ENCODE data around the gene EFNA4. TPM values are rescaled to one million over a fixed set of nuclear protein-coding genes. Genes with fewer than 3 reads are reported as not detected.

Gene EFNA4
- total and polyA plus RNA-seq, 2 of the 4 experiments (the other 2 are of a cell fraction) = 3.8 to 11.8 TPM

- in situ Hi-C loops (cut with MboI; ENCODE audit: low sequenced_read_pairs) = loop anchor here (10.0 kb wide), 1 partner anchor 99 kb away; the partner anchor contains the start of gene PBXIP1
- Histone ChIP-seq H2BK15ac (ENCODE audit: low read depth, low read length) (no peak overlapping the region), H3K23ac (ENCODE audit: low read depth, low read length) (no peak overlapping the region), H4K8ac (ENCODE audit: low read depth in 2 of 2, low read length in 2 of 2) (no peak overlapping the region), H3K9me3 (ENCODE audit: control insufficient read depth, insufficient read depth, low read length) (no peaks in the 10 kb centered on the region), H2BK5ac (ENCODE audit: low read depth, low read length, poor library complexity, severe bottlenecking) (no peak overlapping the region), H4K91ac (ENCODE audit: insufficient read depth, low read depth, low read length) (no peak overlapping the region), H3K27ac (ENCODE audit: insufficient read depth, low read length) (no peak overlapping the region), H2BK120ac (ENCODE audit: low read depth, low read length) (no peak overlapping the region), H3K27me3 (ENCODE audit: control insufficient read depth, insufficient read depth, low read length) (no peaks in the 10 kb centered on the region), H4K5ac (ENCODE audit: low read depth, low read length) (no peak overlapping the region), H3K9me1 (ENCODE audit: insufficient read depth, low read length) (peaks cover 4% of the 10 kb centered on the region; the same call in 1 of the 2 replicates), H3K4me3 (ENCODE audit: insufficient read depth, low read depth, low read length) (no peak overlapping the region), H3K56ac (ENCODE audit: extremely low read depth, insufficient read depth, low read length) (no peak overlapping the region), H2AFZ (replicated peaks; ENCODE audit: low read length, poor library complexity) (peak overlapping the region; percentile 7), H3K36me3 (ENCODE audit: control insufficient read depth, insufficient read depth, low read length) (peaks cover 15% of the 10 kb centered on the region), H3K79me1 (ENCODE audit: low read depth in 1 of 2, low read length in 2 of 2) (peaks cover 0 to 15% of the 10 kb centered on the region in 2 experiments; a peak in 2 of 4 replicates), H3K4me2 (ENCODE audit: low read depth, low read length) (no peak overlapping the region), H4K20me1 (ENCODE audit: insufficient read depth, low read length) (no peaks in the 10 kb centered on the region; the same call in 1 of the 2 replicates), H3K18ac (ENCODE audit: low read depth, low read length) (no peak overlapping the region), H3K9ac (ENCODE audit: low read depth, low read length) (no peak overlapping the region), H3K4ac (ENCODE audit: low read depth, low read length) (no peak overlapping the region), H3K14ac (replicated peaks; ENCODE audit: low read depth, low read length) (no peak overlapping the region), H3K4me1 (ENCODE audit: control insufficient read depth, insufficient read depth, low read length) (peaks cover 8% of the 10 kb centered on the region), H2AK9ac (replicated peaks; ENCODE audit: low read depth, low read length, poor library complexity) (peak overlapping the region; percentile 63), H2AK5ac (ENCODE audit: low read depth, low read length) (no peak overlapping the region), H2BK20ac (ENCODE audit: low read depth, low read length) (no peak overlapping the region)
- no TSS peak for BruUV-seq (replicated peaks)
- POLR2A ChIA-PET (ENCODE audit: unreplicated experiment) = no interaction called here
- 80% methylated on average over 1 of the region's 7 CpGs; no CpG with 5 or more reads in 1 of the 2 experiments for WGBS, 2 experiments (ENCODE audit: extremely low coverage in 2 of 2, insufficient read length in 1 of 2)
- dilution Hi-C loops (cut with HindIII; ENCODE audit: low sequenced_read_pairs, unreplicated experiment) = no loop called here
- TF ChIP-seq SMC3 (IDR thresholded peaks at IDR 0.05; ENCODE audit: low read depth, low read length) (no peak), BHLHE40 (IDR thresholded peaks at IDR 0.05; ENCODE audit: low read depth, low read length) (no peak), CEBPB (IDR thresholded peaks at IDR 0.05; ENCODE audit: low read depth, low read length) (no peak), CHD1 (IDR thresholded peaks at IDR 0.05; ENCODE audit: low read depth, low read length) (no peak), NFE2L2 (IDR thresholded peaks at IDR 0.05; ENCODE audit: low read depth, low read length) (no peak), MAZ (IDR thresholded peaks at IDR 0.05; ENCODE audit: borderline replicate concordance, low read depth, low read length) (no peak)
- TF ChIP-seq, protein P1, sequence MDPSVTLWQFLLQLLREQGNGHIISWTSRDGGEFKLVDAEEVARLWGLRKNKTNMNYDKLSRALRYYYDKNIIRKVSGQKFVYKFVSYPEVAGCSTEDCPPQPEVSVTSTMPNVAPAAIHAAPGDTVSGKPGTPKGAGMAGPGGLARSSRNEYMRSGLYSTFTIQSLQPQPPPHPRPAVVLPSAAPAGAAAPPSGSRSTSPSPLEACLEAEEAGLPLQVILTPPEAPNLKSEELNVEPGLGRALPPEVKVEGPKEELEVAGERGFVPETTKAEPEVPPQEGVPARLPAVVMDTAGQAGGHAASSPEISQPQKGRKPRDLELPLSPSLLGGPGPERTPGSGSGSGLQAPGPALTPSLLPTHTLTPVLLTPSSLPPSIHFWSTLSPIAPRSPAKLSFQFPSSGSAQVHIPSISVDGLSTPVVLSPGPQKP (IDR thresholded peaks at IDR 0.05; ENCODE audit: borderline replicate concordance, low read depth, low read length) = no peak
- DNase-seq = no peak
- intact Hi-C loops (cut with micrococcal nuclease) = loop anchor here (5.0 kb wide), 1 partner anchor 51 kb away; the partner anchor contains the start of gene ZBTB7B
- ATAC-seq (ENCODE audit: low read depth) = no peak
- CTCF ChIA-PET = interaction anchor here (1.2 to 1.3 kb wide), 2 partner anchors 28 to 32 kb away, joined by 3 to 6 read pairs; no protein-coding TSS in a partner anchor
Observed at GRCh38 chr1:155053531-155054105, 9.9 kb upstream of the EFNA4 start.
